ENCODE measurements around the gene PPP1CB.

Gene PPP1CB

DNA sequence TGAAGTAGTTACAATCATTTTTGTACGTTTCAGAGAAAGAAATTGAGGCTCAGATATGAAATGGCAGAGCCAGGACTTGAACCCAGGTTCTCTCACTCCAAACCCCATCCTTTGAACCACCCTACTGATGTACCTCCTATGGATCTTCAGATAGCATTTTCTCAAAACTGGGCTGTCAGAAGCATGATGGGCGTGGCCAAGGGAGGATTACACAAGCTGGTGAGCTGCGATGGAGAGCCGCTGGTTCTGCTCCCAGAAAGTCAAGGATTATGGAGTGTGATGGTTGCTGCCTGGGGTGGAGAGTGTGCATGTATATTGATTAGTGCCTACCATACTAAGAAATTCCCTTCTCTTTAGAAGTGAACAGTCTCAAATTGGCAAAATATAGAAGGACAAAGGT is 47.0 kb upstream of the PPP1CB start:
- Histone ChIP-seq H3K4me3 (ENCODE audit: low read length) (no peak overlapping the region), H3K27ac (ENCODE audit: low read depth, low read length) (no peak overlapping the region), H3K27me3 (ENCODE audit: control insufficient read depth, low read length) (no peaks in the 10 kb centered on the region), H4K20me1 (ENCODE audit: control insufficient read depth, insufficient read depth, low read depth, low read length) (no peaks in the 10 kb centered on the region), H3K36me3 (ENCODE audit: control insufficient read depth, low read length) (no peaks in the 10 kb centered on the region), H3K79me2 (ENCODE audit: control insufficient read depth, low read length) (no peaks in the 10 kb centered on the region), H3K9me3 (ENCODE audit: control insufficient read depth, insufficient read depth, low read length) (no peaks in the 10 kb centered on the region), H3F3A (ENCODE audit: control insufficient read depth, insufficient read depth) (no peaks in the 10 kb centered on the region), H3K4me2 (ENCODE audit: low read length) (no peak overlapping the region), H3K9me2 (replicated peaks; ENCODE audit: control insufficient read depth, low read length) (no peaks in the 10 kb centered on the region), H3K4me1 (ENCODE audit: control insufficient read depth, low read length) (no peaks in the 10 kb centered on the region)
- TF ChIP-seq, protein P1, sequence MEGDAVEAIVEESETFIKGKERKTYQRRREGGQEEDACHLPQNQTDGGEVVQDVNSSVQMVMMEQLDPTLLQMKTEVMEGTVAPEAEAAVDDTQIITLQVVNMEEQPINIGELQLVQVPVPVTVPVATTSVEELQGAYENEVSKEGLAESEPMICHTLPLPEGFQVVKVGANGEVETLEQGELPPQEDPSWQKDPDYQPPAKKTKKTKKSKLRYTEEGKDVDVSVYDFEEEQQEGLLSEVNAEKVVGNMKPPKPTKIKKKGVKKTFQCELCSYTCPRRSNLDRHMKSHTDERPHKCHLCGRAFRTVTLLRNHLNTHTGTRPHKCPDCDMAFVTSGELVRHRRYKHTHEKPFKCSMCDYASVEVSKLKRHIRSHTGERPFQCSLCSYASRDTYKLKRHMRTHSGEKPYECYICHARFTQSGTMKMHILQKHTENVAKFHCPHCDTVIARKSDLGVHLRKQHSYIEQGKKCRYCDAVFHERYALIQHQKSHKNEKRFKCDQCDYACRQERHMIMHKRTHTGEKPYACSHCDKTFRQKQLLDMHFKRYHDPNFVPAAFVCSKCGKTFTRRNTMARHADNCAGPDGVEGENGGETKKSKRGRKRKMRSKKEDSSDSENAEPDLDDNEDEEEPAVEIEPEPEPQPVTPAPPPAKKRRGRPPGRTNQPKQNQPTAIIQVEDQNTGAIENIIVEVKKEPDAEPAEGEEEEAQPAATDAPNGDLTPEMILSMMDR (IDR thresholded peaks at IDR 0.05; ENCODE audit: low read depth, low read length, poor library complexity, severe bottlenecking) = no peak
- TF ChIP-seq EZH2phosphoT487 (IDR thresholded peaks at IDR 0.05; ENCODE audit: borderline replicate concordance, low read length) = no peak

DNA sequence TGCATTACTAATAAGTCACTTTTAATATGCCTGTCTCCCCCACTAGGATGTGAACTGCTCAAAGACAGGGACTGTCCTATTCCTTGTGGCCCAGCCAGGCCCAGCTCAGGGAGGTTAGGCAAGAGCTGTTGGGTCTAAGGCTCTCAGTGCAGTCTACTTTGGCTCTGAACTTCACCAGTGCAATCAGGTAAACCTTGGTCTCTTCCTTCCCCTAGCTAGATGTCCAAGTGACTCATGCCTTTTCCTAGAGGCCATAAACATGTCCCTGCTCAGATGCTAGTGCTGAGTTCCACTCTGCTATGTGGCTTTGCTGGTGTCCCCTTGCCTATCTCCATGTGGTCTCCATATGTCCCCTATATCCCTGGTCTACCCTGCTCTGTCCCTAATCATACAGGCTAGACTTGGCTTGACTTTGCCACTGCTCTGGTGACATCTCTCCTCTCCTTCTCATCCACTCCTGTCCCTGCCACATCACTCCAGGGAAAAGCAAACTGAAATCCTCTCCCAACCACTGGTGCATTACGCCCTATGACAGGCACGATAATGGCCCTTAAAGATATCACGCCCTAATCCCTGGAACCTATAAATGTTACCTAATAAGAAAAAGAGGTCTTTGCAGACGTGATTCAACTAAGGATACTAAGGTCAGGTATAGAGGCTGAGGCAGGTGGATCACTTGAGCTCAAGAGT is 45.7 kb upstream of the PPP1CB start:
- Histone ChIP-seq H3K4me2 (ENCODE audit: low read length) (no peak overlapping the region), H3F3A (ENCODE audit: control insufficient read depth, insufficient read depth) (no peaks in the 10 kb centered on the region), H3K36me3 (ENCODE audit: control insufficient read depth, low read length) (no peaks in the 10 kb centered on the region), H3K27ac (ENCODE audit: low read depth, low read length) (no peak overlapping the region), H4K20me1 (ENCODE audit: control insufficient read depth, insufficient read depth, low read depth, low read length) (no peaks in the 10 kb centered on the region), H3K9me3 (ENCODE audit: control insufficient read depth, insufficient read depth, low read length) (no peaks in the 10 kb centered on the region), H3K27me3 (ENCODE audit: control insufficient read depth, low read length) (no peaks in the 10 kb centered on the region), H3K4me1 (ENCODE audit: control insufficient read depth, low read length) (no peaks in the 10 kb centered on the region), H3K4me3 (ENCODE audit: low read length) (no peak overlapping the region), H3K79me2 (ENCODE audit: control insufficient read depth, low read length) (no peaks in the 10 kb centered on the region), H3K9me2 (replicated peaks; ENCODE audit: control insufficient read depth, low read length) (no peaks in the 10 kb centered on the region)
- TF ChIP-seq, protein P1 (IDR thresholded peaks at IDR 0.05; ENCODE audit: low read depth, low read length, poor library complexity, severe bottlenecking) = no peak
- no peak for TF ChIP-seq EZH2phosphoT487 (IDR thresholded peaks at IDR 0.05; ENCODE audit: borderline replicate concordance, low read length)

DNA sequence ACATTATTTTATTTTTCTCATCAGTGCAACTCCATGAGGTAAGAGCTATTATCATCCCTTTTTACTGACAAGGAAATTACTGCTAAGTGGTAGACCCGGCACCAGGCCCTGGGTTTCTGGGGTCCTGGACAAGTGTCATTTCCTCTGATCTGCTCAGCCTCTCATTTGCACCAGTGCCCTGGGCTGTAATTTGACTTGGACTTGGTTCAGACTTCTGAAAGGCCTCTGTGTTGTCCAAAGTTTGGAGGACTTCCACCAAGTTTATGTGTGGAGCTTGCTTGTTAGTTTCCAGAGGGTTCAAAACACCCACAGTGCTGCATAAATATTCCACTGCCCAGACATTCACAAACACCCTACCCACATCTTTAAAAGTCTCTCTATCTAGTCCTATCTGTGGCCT is 44.0 kb upstream of the PPP1CB start:
- no peak overlapping the region for H3K4me2 ChIP-seq (ENCODE audit: low read length)
- TF ChIP-seq, protein P1 (IDR thresholded peaks at IDR 0.05; ENCODE audit: low read depth, low read length, poor library complexity, severe bottlenecking) = no peak
- no peak for TF ChIP-seq EZH2phosphoT487 (IDR thresholded peaks at IDR 0.05; ENCODE audit: borderline replicate concordance, low read length)
- H3K79me2 ChIP-seq (ENCODE audit: control insufficient read depth, low read length) = no peaks in the 10 kb centered on the region
- H4K20me1 ChIP-seq (ENCODE audit: control insufficient read depth, insufficient read depth, low read depth, low read length) = no peaks in the 10 kb centered on the region
- H3K4me3 ChIP-seq (ENCODE audit: low read length) = no peak overlapping the region
- no peaks in the 10 kb centered on the region for H3K9me3 ChIP-seq (ENCODE audit: control insufficient read depth, insufficient read depth, low read length)
- H3K27me3 ChIP-seq (ENCODE audit: control insufficient read depth, low read length) = no peaks in the 10 kb centered on the region
- H3K36me3 ChIP-seq (ENCODE audit: control insufficient read depth, low read length) = no peaks in the 10 kb centered on the region
- H3K4me1 ChIP-seq (ENCODE audit: control insufficient read depth, low read length) = no peaks in the 10 kb centered on the region
- no peaks in the 10 kb centered on the region for H3K9me2 ChIP-seq (replicated peaks; ENCODE audit: control insufficient read depth, low read length)
- no peaks in the 10 kb centered on the region for H3F3A ChIP-seq (ENCODE audit: control insufficient read depth, insufficient read depth)
- no peak overlapping the region for H3K27ac ChIP-seq (ENCODE audit: low read depth, low read length)

All from DOHH2 (cell line).